HG03442 (cell line): ENCODE measurements around the gene USP7.
A peak's percentile ranks its signal among the peaks of the same experiment; 100 is the strongest.
"Not testable (repeated sequence)": the region's sequence is repeated elsewhere in the genome, so short reads cannot be mapped to it uniquely, and the experiment has no call there.

ENCODE experiments used
- ATAC-seq: cut with Tn5 transposase; IDR thresholded peaks from one replicate; pipeline ENCODE4 v1.9.1; 2021; ENCODE audit warnings: mild to moderate bottlenecking, moderate library complexity; ENCODE audit not compliant: unreplicated experiment

The USP7 gene

GRCh38 chr16:8975039-8975438 is 11.3 kb upstream of the USP7 start:
- ATAC-seq = no peak

- ATAC-seq = no peak
These were observed 9.3 kb upstream of the USP7 start for GRCh38 chr16:8972843-8973586.

GRCh38 chr16:8971416-8971815 is 7.7 kb upstream of the USP7 start:
- no peak for ATAC-seq

- not testable (repeated sequence) for ATAC-seq
These were observed 5.6 kb upstream of the USP7 start for GRCh38 chr16:8969202-8969897.

GRCh38 chr16:8968054-8968453 is 4.3 kb upstream of the USP7 start:
- not testable (repeated sequence) for ATAC-seq

- ATAC-seq = no peak
These were observed 3.6 kb upstream of the USP7 start for GRCh38 chr16:8967132-8967821.

GRCh38 chr16:8966817-8967131 is 3.1 kb upstream of the USP7 start:
- ATAC-seq = no peak

- no peak for ATAC-seq
These were observed 756 bp upstream of the USP7 start for GRCh38 chr16:8964462-8964861.

GRCh38 chr16:8963010-8963820 is 491 bp downstream of the USP7 start:
- ATAC-seq = peak; percentile 4

GRCh38 chr16:8962393-8963009 is 1.2 kb downstream of the USP7 start:
- no peak for ATAC-seq

- ATAC-seq = no peak
These were observed 1.8 kb downstream of the USP7 start for GRCh38 chr16:8961811-8962390.

GRCh38 chr16:8960788-8961109 is 3.0 kb downstream of the USP7 start:
- no peak for ATAC-seq

GRCh38 chr16:8959921-8960787 is 3.6 kb downstream of the USP7 start:
- no peak for ATAC-seq

- ATAC-seq = no peak
These were observed 5.2 kb downstream of the USP7 start for GRCh38 chr16:8958344-8959167.

GRCh38 chr16:8957509-8958157 is 6.1 kb downstream of the USP7 start:
- no peak for ATAC-seq

- ATAC-seq = no peak
These were observed 6.7 kb downstream of the USP7 start for GRCh38 chr16:8957063-8957397.

- ATAC-seq = no peak
These were observed 7.2 kb downstream of the USP7 start for GRCh38 chr16:8956265-8957062.

GRCh38 chr16:8955828-8956227 is 7.9 kb downstream of the USP7 start:
- ATAC-seq = no peak
